NCI-H526 (cell line): ENCODE data around the gene BRCA1.
"Not testable (repeated sequence)": the region's sequence is repeated elsewhere in the genome, so short reads cannot be mapped to it uniquely, and the experiment has no call there.

Experiments
- DNase-seq, 2 experiments: peaks; one replicate each; lab custom pipeline; 2025; lab: John Stamatoyannopoulos, UW

Gene BRCA1

GRCh38 chr17:43069368-43069898 lies 55.7 kb downstream of the BRCA1 start:
- DNase-seq, result no peak

GRCh38 chr17:43068570-43069367 lies 56.4 kb downstream of the BRCA1 start:
- DNase-seq, result no peak

GRCh38 chr17:43062984-43063638 lies 62.1 kb downstream of the BRCA1 start:
- no peak for DNase-seq

- DNase-seq, result no peak
Observed at GRCh38 chr17:43056051-43056450, 69.1 kb downstream of the BRCA1 start.

GRCh38 chr17:43053008-43053407 lies 72.2 kb downstream of the BRCA1 start:
- not testable (repeated sequence) for DNase-seq

GRCh38 chr17:43051969-43052368 lies 73.2 kb downstream of the BRCA1 start:
- no peak for DNase-seq

GRCh38 chr17:43044024-43044423 lies 81.1 kb downstream of the BRCA1 start:
- no peak for DNase-seq

- DNase-seq, result no peak
Observed at GRCh38 chr17:43043307-43043706, 81.9 kb downstream of the BRCA1 start.

- DNase-seq, result no peak
Observed at GRCh38 chr17:43042025-43042628, 83.0 kb downstream of the BRCA1 start.

GRCh38 chr17:43040655-43041054 lies 84.5 kb downstream of the BRCA1 start:
- DNase-seq, result peak; percentile 76 to 80

GRCh38 chr17:43039646-43040045 lies 85.5 kb downstream of the BRCA1 start:
- no peak for DNase-seq

GRCh38 chr17:43034894-43035293 lies 90.3 kb downstream of the BRCA1 start:
- DNase-seq, result no peak

GRCh38 chr17:43033948-43034881 lies 90.9 kb downstream of the BRCA1 start:
- DNase-seq, result peak in 1 of 2 experiments; percentile 59

GRCh38 chr17:43031666-43032065 lies 93.5 kb downstream of the BRCA1 start:
- no peak for DNase-seq

- no peak for DNase-seq
Observed at GRCh38 chr17:43030137-43030767, 94.9 kb downstream of the BRCA1 start.

GRCh38 chr17:43028221-43028861 lies 96.8 kb downstream of the BRCA1 start:
- no peak for DNase-seq

GRCh38 chr17:43027091-43028032 lies 97.8 kb downstream of the BRCA1 start:
- DNase-seq, result no peak

GRCh38 chr17:43026595-43026994 lies 98.6 kb downstream of the BRCA1 start:
- no peak for DNase-seq

GRCh38 chr17:43025766-43026537 lies 99.2 kb downstream of the BRCA1 start:
- no peak for DNase-seq
